Fibroblast of skin of scalp (primary cell): Measurements from ENCODE around the gene ABCD1.
"Not testable (repeated sequence)": the region's sequence is repeated elsewhere in the genome, so short reads cannot be mapped to it uniquely, and the experiment has no call there.

Experiments used
- DNase-seq: peaks from one replicate; pipeline ENCODE4 v3.0.0-alpha.2; 2013

The ABCD1 gene

DNA sequence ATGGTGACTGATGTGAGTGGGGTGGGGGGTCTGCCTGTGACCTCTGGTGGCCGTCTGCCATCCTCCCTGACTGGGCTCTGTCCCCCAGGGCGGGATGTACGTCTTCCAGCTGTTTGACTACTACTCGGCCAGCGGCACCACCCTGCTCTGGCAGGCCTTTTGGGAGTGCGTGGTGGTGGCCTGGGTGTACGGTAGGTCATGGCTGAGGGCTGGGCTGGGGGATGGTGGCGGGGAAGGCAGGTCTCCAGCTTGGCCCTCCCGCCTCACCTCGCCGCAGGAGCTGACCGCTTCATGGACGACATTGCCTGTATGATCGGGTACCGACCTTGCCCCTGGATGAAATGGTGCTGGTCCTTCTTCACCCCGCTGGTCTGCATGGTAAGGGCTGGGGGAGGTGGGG lies 30.4 kb upstream of the ABCD1 start:
- not testable (repeated sequence) for DNase-seq

DNA sequence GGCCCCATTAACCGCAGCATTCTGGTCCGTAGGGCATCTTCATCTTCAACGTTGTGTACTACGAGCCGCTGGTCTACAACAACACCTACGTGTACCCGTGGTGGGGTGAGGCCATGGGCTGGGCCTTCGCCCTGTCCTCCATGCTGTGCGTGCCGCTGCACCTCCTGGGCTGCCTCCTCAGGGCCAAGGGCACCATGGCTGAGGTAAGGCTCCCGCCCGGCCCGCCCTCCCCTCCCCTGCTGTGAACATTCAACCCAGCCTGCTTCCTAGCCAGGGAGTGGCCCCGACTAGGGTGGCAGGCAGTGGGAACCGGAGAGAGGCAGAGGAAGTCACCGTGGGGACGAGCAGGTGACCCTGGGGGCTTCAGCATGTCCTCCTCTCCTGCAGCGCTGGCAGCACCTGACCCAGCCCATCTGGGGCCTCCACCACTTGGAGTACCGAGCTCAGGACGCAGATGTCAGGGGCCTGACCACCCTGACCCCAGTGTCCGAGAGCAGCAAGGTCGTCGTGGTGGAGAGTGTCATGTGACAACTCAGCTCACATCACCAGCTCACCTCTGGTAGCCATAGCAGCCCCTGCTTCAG lies 29.9 kb upstream of the ABCD1 start:
- DNase-seq, result no peak

GRCh38 chrX:153696100-153696499 lies 28.6 kb upstream of the ABCD1 start:
- no peak for DNase-seq

DNA sequence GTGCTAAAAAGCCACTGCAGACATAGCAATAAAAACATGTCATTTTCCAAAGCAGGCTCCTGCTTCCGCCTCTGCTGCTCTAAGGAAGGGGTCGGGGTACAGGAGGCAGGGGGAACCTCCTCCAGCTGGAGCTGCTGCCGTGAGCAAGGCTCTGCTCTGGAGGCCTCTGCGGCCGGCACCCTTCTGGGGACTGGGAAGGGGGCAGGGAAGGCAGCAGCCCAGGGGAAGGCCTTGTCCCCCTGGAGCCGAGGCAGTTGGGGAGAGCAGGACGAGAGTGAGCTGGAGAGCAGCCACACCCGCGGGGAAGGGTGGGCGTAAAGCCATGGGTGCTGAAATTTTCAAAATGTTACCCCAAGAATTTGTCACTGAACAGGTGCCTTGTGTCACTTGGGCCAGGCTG lies 28.1 kb upstream of the ABCD1 start:
- DNase-seq, result not testable (repeated sequence)

GRCh38 chrX:153696986-153697722 lies 27.5 kb upstream of the ABCD1 start:
- not testable (repeated sequence) for DNase-seq

DNA sequence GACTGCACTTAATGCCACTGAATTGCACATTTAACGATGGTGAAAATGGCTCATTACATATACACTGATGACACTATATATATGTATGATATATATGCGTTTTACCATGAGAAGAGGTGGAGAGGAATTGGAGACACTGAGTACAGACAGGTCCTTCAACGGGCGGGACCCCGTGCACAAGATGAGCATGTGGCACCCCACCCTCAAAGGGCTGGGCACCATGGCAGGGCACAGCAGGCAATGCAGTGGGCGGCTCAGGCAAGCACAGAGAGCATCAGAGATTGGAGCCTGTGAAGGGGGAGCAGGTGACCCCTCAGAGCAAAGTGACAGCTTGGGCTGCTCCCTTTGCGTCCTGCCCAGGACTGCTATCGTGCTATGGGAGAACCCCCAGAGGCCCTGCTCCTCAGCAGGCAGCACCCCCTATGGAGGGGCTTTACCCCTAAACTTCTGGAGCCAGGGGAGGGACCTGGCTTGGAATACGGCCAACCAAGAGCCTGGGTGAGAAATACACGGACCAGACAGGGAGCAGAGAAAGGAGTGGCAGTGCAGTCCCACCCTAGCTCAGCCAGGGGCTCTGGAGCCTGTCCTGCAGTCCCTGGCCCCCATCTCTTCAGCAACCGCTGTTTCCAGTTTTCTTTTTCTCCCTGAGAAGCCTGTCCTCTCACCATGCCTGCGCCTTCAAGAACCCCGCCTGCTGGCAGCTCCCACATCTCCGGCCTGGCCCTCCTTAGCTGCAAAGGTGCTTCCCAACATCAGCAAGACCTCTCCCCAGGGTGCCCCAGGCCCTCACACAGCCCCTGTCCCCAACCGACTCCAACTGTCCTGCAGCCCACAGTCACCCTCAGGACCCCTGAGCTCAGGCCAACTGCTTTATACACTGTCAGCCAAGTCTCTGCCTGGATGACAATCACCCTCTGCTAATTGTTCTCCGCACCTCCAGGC lies 26.5 kb upstream of the ABCD1 start:
- no peak for DNase-seq

- DNase-seq, result not testable (repeated sequence)
These were observed 25.4 kb upstream of the ABCD1 start for GRCh38 chrX:153699210-153699783.

DNA sequence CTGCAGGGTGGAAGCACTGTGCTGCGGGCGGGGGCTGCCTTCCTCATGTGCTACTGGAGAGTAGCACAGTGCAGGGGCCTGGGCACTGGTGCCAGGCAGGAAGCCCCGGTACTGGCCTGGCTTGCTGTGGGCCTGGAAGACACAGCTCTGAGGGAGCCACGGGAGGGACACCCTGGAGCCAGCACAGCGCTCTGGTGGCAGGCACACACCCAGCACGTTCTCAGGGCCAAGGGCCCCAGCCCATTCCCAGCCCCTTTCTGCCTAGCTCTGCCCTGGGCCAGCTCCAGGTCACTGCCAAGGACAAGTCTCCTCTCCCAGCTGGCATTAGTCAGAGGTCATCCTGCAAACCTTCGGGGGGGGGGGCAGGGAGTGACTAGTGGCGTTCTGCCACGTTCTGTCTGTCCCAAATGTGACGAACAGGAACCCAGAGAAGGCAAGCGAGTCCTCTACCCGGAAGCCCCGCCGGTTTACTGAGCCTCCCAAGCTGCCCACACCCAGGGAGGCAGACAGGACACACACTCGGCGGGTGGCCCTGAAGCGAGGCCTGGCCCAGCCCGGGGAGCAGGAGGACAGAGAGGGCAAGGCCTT lies 24.8 kb upstream of the ABCD1 start:
- not testable (repeated sequence) for DNase-seq

DNA sequence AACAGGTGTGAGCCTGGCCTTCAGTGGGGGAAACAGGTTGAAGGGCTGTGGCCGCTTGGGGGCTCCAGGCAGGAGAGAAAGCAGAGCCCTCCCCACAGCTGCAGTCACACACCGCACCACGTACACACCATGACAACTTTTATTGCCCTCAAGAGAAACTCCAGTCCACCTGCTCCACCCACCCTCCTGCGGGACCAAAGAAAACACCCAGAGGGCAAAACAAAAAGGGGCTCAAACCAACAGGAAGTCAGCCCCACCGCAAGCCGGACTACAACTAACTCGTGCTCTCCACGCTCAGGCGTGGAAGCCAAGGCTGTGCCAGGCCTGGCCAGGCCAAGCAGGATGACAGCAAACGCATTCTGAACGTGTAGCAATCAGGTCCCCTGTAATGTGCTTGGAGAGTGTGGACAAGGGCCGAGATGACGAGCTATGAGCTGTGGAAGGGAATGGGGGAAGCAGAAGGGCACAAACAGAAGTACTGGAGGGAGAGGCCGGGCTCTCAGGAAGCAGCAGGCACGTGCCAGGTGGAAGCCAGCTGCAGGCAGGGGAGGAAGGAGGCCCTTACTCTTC lies 24.2 kb upstream of the ABCD1 start:
- no peak for DNase-seq

DNA sequence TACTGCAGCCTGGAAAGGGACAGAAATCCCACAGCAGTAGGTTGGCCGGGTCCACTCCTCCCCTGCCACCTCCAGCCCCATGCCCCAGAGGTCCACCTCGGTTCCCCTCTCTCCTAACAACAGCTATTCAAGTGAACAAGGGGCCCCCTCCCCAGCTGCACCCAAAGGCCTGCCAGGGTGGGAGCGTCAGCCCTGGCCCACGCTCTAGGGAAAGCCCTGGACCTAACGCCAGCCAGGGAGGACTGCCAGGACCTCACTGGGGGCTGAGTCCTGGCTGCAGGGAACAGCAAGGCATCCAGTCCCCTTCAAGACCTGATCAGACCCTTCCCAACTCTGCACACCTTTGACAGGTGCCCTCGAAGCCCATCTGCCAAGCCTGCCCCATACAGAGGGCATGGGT lies 23.7 kb upstream of the ABCD1 start:
- no peak for DNase-seq

- no peak for DNase-seq
These were observed 22.9 kb upstream of the ABCD1 start for GRCh38 chrX:153701706-153702105.

- no peak for DNase-seq
These were observed 22.2 kb upstream of the ABCD1 start for GRCh38 chrX:153702336-153703035.

- DNase-seq, result no peak
These were observed 21.7 kb upstream of the ABCD1 start for GRCh38 chrX:153703036-153703370.

GRCh38 chrX:153704021-153704526 lies 20.6 kb upstream of the ABCD1 start:
- no peak for DNase-seq

DNA sequence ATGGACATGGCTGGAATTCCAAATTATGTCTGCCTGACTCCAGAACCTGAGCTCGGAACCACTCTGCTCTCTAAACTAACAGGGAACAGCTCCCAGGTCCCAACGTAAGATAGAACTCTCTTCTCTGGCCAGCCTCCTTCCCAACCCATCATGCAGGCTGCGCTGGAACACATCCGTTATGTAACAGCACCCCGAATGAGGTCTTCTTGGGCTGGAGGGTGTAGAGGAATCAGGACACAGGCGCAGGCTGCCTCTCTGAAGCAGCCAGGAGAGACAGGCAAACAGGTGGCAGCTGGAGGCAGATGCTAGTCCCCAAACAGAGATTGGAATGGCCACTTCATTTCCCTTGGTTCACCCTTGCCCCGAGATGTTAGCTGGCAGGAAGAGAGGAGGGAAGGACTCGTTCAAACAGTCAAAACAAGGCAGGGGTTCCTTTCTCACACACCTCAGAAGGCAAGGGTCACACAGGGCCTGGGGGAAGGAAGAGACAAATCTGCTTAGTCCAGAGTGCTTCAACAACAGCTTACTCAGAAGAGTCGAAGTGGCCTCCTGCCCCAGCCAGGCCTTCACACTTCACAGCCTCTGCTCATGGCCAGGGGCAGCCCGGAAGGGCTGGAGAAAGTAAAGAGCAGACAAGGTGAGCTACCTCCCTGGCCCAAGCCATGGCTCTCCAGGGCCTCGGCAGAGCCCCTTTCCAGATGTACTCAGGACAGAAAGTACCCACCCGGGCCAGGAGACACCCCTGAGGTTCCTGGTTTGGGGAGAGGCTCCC lies 19.8 kb upstream of the ABCD1 start:
- not testable (repeated sequence) for DNase-seq

GRCh38 chrX:153705403-153706060 lies 19.1 kb upstream of the ABCD1 start:
- DNase-seq, result not testable (repeated sequence)

- DNase-seq, result no peak
These were observed 17.9 kb upstream of the ABCD1 start for GRCh38 chrX:153706799-153707198.

GRCh38 chrX:153707406-153707805 lies 17.2 kb upstream of the ABCD1 start:
- no peak for DNase-seq

DNA sequence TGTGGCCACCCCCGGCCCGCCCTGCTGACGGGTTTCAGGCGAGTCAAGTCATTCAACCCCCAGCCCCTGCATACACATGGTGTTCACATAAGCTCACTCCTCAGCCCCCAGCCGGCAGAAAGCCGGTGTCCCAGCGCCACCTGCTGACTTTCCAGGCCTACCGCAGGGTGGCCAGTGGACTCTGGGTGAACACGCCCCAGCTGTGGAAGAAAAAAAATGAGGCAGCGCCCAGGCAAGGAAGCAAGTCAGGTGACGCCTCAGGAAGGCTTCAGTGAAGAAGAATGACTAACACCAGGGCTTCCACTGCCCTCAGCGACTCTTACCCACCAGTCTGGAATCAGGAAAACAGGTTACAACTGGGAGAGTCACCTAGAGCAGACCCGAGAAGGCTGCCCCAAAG lies 16.2 kb upstream of the ABCD1 start:
- peak; percentile 63 for DNase-seq
